ENCODE data around the gene QPCTL. TPM values are rescaled to one million over a fixed set of nuclear protein-coding genes. Genes with fewer than 3 reads are reported as not detected.

Gene QPCTL
- total and polyA plus RNA-seq, 2 of the 4 experiments (the other 2 are of a cell fraction), result 6.6 to 11.5 TPM

GRCh38 chr19:45710356-45711130, 18.1 kb downstream of the QPCTL start:
- H3K4me3 ChIP-seq (ENCODE audit: insufficient read depth, low read depth, low read length), result no peak overlapping the region
- dilution Hi-C loops (cut with HindIII; ENCODE audit: low sequenced_read_pairs, unreplicated experiment), result no loop called here
- no peak overlapping the region for H2AK9ac ChIP-seq (replicated peaks; ENCODE audit: low read depth, low read length, poor library complexity)
- no peak overlapping the region for H2BK120ac ChIP-seq (ENCODE audit: low read depth, low read length)
- ChIA-PET CTCF (interaction anchor here (0.9 to 1.1 kb wide), 2 partner anchors 18 to 59 kb away, joined by 3 to 5 read pairs; partner anchors contain the start of genes QPCTL and SIX5), POLR2A (ENCODE audit: unreplicated experiment) (interaction anchor here (0.6 kb wide), 2 partner anchors 17 to 196 kb away, joined by 4 to 5 read pairs; no protein-coding TSS in a partner anchor)
- H3K18ac ChIP-seq (ENCODE audit: low read depth, low read length), result no peak overlapping the region
- no peak overlapping the region for H3K14ac ChIP-seq (replicated peaks; ENCODE audit: low read depth, low read length)
- H4K5ac ChIP-seq (ENCODE audit: low read depth, low read length), result no peak overlapping the region
- no peak overlapping the region for H3K4ac ChIP-seq (ENCODE audit: low read depth, low read length)
- no peak overlapping the region for H2BK5ac ChIP-seq (ENCODE audit: low read depth, low read length, poor library complexity, severe bottlenecking)
- H2AK5ac ChIP-seq (ENCODE audit: low read depth, low read length), result no peak overlapping the region
- H3K4me1 ChIP-seq (ENCODE audit: control insufficient read depth, insufficient read depth, low read length), result no peaks in the 10 kb centered on the region
- 68% methylated on average over 4 of the region's 10 CpGs; no CpG with 5 or more reads in 1 of the 2 experiments for WGBS, 2 experiments (ENCODE audit: extremely low coverage in 2 of 2, insufficient read length in 1 of 2)
- no peak overlapping the region for H3K56ac ChIP-seq (ENCODE audit: extremely low read depth, insufficient read depth, low read length)
- H3K9me3 ChIP-seq (ENCODE audit: control insufficient read depth, insufficient read depth, low read length), result no peaks in the 10 kb centered on the region
- H3K79me1 ChIP-seq (ENCODE audit: low read depth in 1 of 2, low read length in 2 of 2), result peaks cover 14 to 46% of the 10 kb centered on the region in 2 experiments; a peak in 3 of 4 replicates
- BruUV-seq (replicated peaks), result no TSS peak
- H2BK15ac ChIP-seq (ENCODE audit: low read depth, low read length), result no peak overlapping the region
- no peaks in the 10 kb centered on the region for H3K9me1 ChIP-seq (ENCODE audit: insufficient read depth, low read length)
- H3K9ac ChIP-seq (ENCODE audit: low read depth, low read length), result no peak overlapping the region
- H3K27me3 ChIP-seq (ENCODE audit: control insufficient read depth, insufficient read depth, low read length), result no peaks in the 10 kb centered on the region
- no peak overlapping the region for H3K4me2 ChIP-seq (ENCODE audit: low read depth, low read length)
- H3K23ac ChIP-seq (ENCODE audit: low read depth, low read length), result no peak overlapping the region
- no peak overlapping the region for H4K8ac ChIP-seq (ENCODE audit: low read depth in 2 of 2, low read length in 2 of 2)
- no peak for DNase-seq
- no peaks in the 10 kb centered on the region for H4K20me1 ChIP-seq (ENCODE audit: insufficient read depth, low read length)
- H2AFZ ChIP-seq (replicated peaks; ENCODE audit: low read length, poor library complexity), result no peak overlapping the region
- H3K36me3 ChIP-seq (ENCODE audit: control insufficient read depth, insufficient read depth, low read length), result peaks cover 22% of the 10 kb centered on the region
- H4K91ac ChIP-seq (ENCODE audit: insufficient read depth, low read depth, low read length), result no peak overlapping the region
- TF ChIP-seq RAD21 (IDR thresholded peaks at IDR 0.05; ENCODE audit: low read length), result no peak
- no peak overlapping the region for H2BK20ac ChIP-seq (ENCODE audit: low read depth, low read length)
- intact Hi-C loops (cut with micrococcal nuclease), result no loop called here
- in situ Hi-C loops (cut with MboI; ENCODE audit: low sequenced_read_pairs), result no loop called here
- ATAC-seq (ENCODE audit: low read depth), result no peak
- H3K27ac ChIP-seq (ENCODE audit: insufficient read depth, low read length), result no peak overlapping the region

Data from IMR-90 (cell line).